Epidermal melanocyte (primary cell): ENCODE measurements around the gene NUMBL.
"Not testable (repeated sequence)": the region's sequence is repeated elsewhere in the genome, so short reads cannot be mapped to it uniquely, and the experiment has no call there.

Experiments used
- DNase-seq: peaks from one replicate; pipeline ENCODE4 v3.0.0; 2011; ENCODE audit warnings: low spot score; ENCODE audit not compliant: insufficient read length

NUMBL gene

DNA sequence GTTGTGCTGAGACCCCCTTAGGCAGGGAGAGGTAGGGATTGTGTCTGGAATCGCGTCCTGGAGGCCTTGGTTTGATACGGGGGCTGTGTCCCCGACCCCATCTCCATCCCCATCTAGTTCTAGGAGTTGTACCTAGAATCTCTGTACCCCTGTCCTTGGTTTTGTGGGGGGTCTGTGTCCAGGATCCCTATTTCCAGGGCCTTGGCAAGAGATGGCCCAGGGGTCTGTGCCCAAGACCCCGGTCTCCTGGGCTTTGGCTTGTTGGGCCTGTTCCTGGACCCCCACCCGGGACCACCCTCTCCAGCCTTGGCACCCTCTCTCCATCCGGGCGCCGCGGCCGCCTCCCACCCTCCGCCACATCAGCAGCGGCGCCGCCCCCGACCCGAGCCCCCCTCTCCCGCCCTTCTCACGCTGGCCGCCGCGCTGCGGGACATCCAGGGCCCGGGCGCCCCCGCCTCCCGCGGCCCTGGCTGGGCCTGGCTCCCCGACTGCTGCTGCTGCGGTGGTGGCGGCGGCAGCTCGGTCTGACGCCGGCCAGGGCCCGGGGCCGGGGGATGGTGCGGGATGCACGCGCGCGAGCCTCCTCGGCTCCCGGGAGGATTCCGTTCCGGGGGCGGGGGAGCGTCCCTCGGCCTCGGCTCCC is at the start of gene NUMBL:
Gene NUMBL (minus strand): TSS at position 602 of the 643 bp plus-strand sequence. CDS start 168 bp downstream, at position 434.
- no peak for DNase-seq

DNA sequence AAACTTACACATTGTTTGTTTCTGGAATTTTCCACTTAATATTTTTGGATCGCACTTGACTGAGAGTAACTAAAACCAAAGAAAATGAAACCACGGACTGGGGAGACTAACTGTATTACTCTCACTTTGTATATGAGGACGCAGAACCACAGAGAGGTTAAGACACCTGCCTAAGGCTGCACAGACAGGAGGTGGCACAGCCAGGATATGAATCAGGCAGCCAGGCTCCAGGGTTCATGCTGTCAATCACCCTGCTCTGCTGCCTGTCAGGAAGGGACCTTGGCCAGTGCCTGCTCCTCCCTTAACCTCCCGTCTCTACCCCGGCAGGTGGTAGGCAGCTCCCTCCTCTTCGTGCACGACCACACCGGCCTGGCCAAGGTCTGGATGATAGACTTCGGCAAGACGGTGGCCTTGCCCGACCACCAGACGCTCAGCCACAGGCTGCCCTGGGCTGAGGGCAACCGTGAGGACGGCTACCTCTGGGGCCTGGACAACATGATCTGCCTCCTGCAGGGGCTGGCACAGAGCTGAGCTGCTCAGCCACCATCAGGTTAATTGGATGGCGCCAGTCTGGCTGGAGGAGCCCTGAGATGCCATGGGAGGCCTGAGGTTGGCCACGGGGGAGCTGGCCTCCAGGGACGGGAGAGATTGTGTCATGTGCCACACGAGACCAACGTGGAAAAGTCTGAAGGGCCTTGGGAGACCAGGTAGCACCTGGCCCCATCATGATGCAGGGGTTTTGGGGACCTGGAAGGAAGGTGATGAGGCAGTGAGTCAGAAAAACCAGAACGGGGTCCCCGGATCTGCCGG is 48.8 kb upstream of the NUMBL start:
- no peak for DNase-seq

DNA sequence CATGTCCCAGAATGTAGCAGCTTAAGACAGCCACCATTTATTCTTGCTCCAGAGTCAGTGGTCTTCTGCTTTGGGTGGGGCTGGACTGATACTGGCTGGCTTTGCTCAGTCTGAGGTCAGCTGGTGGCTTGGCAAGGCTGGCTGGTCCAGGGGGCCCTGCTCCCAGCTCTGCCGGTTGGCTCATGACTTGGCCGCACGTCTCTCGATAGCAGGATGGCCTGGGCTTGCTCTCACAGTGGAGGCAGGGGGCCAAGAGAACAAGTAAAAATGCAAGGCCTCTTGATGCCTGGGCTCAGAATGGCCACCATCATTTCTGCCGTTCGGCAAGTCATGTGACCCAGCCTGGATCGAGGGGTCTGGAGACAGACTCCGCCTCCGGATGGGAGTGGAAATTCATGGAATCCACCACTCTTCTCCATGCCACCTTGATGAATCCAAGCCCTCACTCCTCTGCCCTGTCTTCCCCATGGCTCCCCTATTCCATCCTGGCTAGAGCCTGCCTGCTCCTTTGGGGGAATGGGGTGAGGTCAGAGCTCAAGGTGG is 46.7 kb upstream of the NUMBL start:
- no peak for DNase-seq

DNA sequence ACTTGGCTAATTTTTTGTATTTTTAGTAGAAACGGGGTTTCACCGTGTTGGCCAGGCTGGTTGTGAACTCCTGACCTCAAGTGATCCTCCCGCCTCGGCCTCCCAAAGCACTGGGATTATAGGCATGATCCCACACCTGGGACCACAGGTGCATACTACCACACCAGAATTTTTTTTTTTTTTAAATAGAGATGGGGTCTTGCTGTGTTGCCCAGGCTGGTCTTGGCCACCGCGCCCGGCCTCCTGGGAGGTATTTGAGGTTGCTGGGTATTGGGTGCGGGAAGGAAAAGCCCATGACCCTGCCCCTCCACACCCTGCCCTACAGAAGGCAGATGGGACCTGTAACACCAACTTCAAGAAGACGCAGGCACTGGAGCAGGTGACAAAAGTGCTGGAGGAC is 46.2 kb upstream of the NUMBL start:
- no peak for DNase-seq

DNA sequence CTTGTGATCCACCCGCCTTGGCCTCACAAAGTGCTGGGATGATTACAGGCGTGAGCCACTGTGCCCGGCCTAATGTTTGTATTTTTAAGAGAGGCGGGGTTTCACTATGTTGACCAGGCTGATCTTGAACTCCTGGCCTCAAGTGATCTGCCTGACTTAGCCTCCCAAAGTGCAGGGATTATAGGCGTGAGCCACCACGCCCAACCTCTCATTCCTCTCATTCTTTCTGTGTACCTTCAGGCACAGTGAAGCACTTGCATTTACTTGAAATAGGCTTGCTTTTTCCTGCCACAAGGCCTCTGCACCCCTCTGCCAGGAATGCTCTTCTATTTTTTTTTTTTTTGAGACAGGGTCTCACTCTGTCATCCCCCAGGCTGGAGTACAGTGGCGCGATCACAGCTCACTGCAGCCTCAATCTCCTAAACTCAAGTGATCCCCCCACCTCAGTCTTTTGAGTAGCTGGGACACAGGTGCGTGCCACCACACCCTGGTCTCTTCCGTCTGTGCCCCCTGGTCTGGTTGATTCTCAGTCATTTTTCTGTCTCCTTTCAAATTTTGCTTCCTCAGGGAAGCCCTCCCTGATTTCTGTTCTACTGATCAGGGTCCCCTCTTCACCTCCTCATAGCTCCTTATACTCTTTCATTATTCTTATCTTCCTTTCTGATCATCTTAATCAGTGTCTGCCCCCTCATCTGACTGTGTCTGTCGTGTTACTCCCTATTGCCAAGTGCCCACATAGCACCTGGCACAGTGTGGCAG is 44.7 kb upstream of the NUMBL start:
- DNase-seq, result no peak

DNA sequence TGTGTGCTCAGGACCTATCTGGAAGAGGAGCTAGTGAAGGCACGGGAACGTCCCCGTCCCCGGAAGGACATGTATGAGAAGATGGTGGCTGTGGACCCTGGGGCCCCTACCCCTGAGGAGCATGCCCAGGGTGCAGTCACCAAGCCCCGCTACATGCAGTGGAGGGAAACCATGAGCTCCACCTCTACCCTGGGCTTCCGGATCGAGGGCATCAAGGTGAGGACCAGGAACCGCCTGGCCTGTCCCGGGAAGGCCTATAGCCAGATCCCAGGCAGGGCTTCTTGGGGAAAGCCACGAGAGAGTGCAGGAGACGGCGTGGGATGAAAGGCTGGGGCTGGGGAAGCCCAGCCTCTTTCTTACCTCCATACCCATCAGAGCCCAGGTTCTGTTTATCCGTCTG is 42.7 kb upstream of the NUMBL start:
- DNase-seq, result no peak

DNA sequence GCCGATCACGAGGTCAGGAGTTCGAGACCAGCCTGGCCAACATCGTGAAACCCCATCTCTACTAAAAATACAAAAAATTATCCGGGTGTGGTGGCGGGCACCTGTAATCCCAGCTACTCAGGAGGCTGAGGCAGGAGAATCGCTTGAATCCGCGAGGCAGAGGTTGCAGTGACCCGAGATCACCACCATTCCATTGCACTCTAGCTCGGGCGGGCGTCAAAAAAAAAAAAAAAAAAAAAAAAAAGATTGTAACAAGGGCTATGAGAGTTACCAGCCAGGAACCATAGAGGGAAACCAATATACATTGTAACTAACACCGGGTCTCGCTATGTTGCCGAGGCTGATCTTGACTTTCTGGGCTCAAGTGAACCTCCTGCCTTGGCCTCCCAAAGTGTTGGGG is 41.9 kb upstream of the NUMBL start:
- not testable (repeated sequence) for DNase-seq

DNA sequence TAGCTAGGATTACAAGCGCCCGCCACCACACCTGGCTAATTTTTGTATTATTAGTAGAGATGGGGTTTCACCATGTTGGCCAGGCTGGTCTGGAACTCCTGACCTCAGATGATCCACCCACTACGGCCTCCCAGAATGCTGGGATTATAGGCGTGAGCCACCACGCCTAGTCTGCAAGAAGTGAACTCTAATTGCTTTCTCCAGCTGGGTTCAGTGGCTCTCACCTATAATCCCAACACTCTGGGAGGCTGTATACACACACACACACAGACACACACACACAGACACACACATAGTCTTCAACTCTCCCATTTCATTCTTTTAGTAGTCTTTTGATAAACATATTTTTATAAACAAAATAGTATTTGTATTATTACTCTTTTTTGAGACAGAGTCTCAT is 39.6 kb upstream of the NUMBL start:
- DNase-seq, result not testable (repeated sequence)

DNA sequence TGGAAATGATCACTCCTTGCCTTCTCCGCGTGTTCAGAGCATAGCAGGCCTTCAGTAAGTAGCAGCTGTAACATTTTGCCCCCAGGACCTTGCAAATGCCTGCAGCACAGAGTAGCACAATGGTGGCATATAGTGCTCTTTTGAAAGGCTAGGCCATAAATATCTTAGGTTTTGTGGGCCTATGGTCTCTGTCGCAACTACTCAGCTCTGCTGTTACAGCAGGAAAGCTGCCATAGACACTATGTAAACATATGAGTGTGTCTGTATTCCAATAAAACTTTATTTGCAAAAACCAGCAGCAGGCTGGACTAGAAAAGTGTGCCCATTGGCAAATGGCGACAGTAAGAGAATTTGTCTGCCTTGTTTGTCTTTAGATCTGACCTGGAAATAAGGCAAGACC is 35.8 kb upstream of the NUMBL start:
- DNase-seq, result no peak

DNA sequence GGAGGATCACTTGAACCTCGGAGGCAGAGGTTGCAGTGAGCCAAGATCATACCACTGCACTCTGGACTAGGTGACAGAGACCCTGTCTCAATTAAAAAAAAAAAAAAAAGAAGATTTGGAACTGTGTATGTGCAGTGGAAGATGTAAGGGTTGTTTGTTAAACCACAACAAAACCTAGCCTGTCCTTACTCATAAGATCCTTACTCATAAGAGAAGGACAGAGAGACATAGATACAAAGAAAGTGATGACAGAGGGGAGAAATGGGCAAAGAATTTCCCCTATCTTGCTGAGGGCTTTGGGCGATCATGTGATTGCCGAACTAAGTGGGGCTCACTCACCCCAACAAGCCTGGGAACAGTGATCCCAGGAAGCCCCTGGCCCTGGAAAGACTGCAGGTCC is 34.4 kb upstream of the NUMBL start:
- no peak for DNase-seq

DNA sequence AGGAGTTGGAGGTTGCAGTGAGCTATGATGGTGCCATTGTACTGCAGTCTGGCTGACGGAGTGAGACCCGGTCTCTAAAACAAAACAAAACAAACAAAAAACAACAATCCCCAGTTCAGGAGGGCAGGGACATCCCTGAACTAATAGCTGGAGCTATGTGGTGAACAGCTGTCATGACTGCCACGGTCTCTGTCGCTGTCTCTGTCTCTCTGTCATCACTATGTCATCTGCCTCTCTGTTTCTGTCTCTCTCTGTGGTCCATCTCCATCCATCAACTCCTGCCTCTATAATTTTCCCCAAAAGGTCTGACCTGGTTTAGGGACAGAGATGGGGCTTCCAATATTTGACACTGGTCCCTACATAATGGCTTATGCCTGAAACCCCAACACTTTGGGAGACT is 33.9 kb upstream of the NUMBL start:
- DNase-seq, result no peak

DNA sequence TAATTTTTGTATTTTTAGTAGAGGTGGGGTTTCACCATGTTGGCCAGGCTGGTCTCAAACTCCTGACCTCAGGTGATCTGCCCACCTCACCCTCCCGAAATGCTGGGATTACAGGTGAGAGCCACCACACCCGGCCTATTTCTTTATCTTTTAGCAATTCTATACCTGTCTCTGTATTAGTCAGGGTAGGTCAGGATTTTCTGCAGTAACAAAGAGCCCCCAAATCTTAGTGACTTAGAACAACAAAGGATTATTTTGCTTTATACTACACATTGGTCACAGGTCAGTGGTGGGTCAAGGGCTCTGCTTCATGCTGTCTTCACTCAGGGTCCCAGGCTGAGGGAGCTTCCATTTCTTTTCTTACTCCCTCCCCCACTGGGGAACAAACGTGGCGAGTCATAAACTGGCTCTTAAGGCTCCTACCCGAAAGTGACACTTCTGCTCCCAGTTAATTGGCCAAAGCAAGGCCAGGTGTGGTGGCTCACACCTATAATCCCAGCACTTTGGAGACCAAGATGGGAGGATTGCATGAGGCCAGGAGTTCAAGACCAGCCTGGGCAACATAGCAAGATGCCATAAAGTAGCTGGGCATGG is 33.3 kb upstream of the NUMBL start:
- no peak for DNase-seq

DNA sequence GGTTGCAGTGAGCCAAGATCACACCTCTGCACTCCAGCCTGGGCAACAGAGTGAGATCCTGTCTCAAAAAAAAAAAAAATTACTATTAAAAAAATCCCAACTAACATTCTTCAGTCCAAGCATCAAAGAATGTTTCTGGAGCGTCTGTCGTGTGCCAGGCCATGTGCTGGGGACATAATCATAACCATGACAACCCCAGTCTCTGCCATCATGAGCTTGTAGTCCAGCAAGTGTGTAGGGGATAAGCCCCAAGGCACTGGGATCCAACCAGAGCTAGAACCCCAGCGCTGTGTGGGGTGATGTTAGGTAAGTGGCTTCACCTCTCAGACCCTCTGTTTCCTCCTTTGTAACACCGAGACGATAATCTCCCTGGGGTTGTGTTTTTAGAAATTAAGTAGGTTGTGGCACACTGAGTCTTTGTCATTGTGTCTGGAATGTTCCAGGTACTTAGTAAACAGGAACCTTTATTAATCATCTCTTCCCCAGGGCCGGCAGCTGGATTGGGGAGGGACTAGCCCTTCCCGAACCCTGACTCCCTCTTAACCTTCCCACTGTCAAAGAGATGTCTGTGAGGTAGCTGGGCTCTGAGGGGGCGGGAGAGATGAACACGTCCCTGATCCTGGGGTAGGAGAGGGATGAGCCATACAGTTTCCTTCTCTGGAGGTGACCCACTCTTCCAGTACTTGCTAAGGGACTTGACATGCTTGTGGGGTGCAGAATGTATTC is 31.6 kb upstream of the NUMBL start:
- DNase-seq, result no peak

DNA sequence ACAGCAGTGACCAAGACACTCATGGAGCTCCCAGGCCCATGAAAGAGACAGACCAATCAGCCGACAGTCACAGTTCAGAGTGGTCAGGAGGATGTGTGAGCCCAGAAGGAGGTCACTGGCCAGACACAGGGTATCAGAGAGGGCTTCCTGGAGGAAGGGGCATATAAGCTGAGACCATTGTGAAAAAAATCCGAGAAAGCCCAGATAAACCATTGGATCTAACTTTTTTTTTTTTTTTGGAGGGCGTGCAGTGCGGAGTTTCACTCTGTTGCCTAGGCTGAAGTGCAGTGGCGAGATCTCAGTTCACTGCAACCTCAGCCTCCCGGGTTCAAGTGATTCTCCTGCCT is 30.7 kb upstream of the NUMBL start:
- no peak for DNase-seq

DNA sequence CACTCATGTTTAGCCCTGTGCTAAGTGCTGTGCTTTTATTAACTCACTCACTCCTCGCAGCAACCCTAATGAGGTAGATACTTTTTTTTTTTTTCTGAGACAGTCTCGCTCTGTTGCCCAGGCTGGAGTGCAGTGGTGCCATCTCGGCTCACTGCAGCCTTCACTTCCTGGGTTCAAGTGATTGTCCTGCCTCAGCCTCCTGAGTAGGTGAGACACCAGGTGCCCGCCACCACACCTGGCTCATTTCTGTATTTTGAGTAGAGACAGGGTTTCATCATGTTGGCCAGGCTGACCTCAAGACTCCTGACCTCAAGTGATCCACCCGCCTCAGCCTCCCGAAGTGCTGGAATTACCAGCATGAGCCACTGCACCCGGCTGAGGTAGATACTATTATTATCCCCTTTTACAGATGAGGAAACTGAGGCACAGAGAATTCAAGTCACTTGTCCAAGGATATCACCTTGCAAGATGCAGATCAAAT is 29.0 kb upstream of the NUMBL start:
- no peak for DNase-seq

DNA sequence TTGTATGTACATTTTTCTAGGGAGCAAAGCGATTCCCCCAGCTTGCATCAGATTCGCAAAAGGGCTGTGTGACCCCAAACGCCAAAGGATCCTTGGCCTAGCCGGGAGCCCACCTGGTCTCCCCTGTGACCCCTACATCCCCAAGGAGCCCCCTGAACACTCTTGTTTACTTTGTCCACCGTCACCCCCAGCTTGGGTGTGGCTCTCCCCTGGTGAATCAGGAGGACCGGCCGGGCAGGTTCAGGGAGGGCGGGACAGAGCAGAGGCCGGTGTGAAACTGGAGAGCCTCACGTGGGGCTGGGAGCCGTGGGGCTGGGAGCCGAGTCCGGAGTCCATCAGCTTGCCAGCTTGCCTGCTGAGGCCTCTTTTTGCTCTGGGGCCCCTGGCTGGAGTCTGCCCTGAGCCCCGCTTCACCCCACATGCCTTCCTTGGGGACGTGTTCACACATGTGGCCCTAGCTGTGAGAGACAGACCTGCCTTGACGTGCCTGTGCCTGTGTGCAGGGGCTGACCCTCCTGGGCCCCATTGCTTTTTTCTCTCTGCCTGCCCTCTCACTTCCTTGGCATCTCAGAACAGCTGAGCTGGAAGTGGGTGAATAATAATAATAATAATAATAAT is 28.4 kb upstream of the NUMBL start:
- no peak for DNase-seq

DNA sequence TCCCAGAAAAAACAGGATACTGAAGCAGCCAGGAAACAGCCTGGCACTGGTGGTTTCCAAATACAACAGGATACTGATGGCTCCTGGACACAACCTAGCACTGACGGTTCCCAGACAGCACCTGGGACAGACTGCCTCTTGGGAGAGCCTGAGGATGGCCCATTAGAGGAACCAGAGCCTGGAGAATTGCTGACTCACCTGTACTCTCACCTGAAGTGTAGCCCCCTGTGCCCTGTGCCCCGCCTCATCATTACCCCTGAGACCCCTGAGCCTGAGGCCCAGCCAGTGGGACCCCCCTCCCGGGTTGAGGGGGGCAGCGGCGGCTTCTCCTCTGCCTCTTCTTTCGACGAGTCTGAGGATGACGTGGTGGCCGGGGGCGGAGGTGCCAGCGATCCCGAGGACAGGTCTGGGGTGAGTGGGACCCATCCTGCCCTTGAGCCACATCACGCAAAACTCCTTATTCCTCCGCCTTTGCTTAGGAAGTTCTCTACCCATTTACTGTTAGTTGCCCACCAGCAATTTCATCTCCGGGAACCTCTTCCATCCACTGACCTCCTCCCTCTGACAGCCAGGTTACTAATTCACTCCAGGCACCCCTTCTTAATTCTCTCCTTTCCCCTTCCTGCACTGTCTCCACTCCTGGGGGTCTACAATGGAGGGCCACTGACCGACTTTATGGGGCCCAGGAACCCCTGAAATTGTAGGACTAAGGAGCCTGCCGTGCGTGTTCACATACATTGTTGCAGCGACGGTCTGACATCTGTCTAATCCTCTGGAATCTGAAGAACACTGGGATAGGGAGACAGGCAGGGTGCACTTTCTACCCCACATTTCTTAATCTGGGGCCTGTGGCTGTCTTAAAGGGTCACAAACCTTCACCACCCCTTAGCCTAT is 27.7 kb upstream of the NUMBL start:
- DNase-seq, result no peak

DNA sequence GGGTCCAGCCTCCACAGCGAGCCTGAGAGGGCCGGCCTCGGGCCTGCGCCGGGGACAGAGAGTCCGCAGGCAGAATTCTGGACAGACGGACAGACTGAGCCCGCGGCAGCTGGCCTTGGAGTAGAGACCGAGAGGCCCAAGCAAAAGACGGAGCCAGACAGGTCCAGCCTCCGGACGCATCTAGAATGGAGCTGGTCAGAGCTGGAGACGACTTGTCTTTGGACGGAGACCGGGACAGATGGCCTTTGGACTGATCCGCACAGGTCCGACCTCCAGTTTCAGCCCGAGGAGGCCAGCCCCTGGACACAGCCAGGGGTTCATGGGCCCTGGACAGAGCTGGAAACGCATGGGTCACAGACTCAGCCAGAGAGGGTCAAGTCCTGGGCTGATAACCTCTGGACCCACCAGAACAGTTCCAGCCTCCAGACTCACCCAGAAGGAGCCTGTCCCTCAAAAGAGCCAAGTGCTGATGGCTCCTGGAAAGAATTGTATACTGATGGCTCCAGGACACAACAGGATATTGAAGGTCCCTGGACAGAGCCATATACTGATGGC is 27.0 kb upstream of the NUMBL start:
- DNase-seq, result no peak
